Endodermal cell (in vitro differentiated cells): ENCODE results near the gene NFIA. TPM values are rescaled to one million over a fixed set of nuclear protein-coding genes. Genes with fewer than 3 reads are reported as not detected.

Experiments
- DNase-seq: peaks from one replicate; pipeline ENCODE4 v3.0.0-alpha.2; 2017
- H3K27ac ChIP-seq: 2 replicates; pipeline ENCODE4 v1.5.1; 2013; ENCODE audit warnings: mild to moderate bottlenecking, low read depth, low read length, moderate library complexity
- H3K27me3 ChIP-seq: 2 replicates; pipeline ENCODE4 v1.6.1; 2013; ENCODE audit warnings: mild to moderate bottlenecking, low read length, moderate library complexity; ENCODE audit not compliant: insufficient read depth, control insufficient read depth, poor library complexity, severe bottlenecking
- H3K36me3 ChIP-seq: 2 replicates; pipeline ENCODE4 v1.7.0; 2013; ENCODE audit warnings: mild to moderate bottlenecking, low read length, moderate library complexity; ENCODE audit not compliant: control insufficient read depth, insufficient read depth
- H3K4me1 ChIP-seq: one replicate; pipeline ENCODE4 v1.7.0; 2013; ENCODE audit warnings: low read length; ENCODE audit not compliant: control insufficient read depth, insufficient read depth
- H3K4me3 ChIP-seq: 2 replicates; pipeline ENCODE4 v1.5.1; 2013; ENCODE audit warnings: mild to moderate bottlenecking, low read length, moderate library complexity
- H3K9ac ChIP-seq: 2 replicates; pipeline ENCODE4 v1.6.1; 2013; ENCODE audit warnings: mild to moderate bottlenecking, low read length, moderate library complexity; ENCODE audit not compliant: poor library complexity, severe bottlenecking; ENCODE audit errors: extremely low read depth
- H3K9me3 ChIP-seq: 2 replicates; pipeline ENCODE4 v1.6.1; 2013; ENCODE audit warnings: mild to moderate bottlenecking, low read length, moderate library complexity; ENCODE audit not compliant: control insufficient read depth
- H3K27ac Mint-ChIP-seq: 2 replicates; pipeline ENCODE4 v1.8.0; 2020; ENCODE audit warnings: mixed read lengths
- H3K27me3 Mint-ChIP-seq: 2 replicates; pipeline ENCODE4 v1.8.0; 2021; ENCODE audit warnings: mild to moderate bottlenecking, mixed read lengths; ENCODE audit not compliant: insufficient read depth
- H3K36me3 Mint-ChIP-seq: 2 replicates; pipeline ENCODE4 v1.8.0; 2020; ENCODE audit warnings: low read depth, mixed read lengths
- H3K4me1 Mint-ChIP-seq: 2 replicates; pipeline ENCODE4 v1.8.0; 2020; ENCODE audit warnings: mixed read lengths
- H3K4me3 Mint-ChIP-seq: 2 replicates; pipeline ENCODE4 v1.8.0; 2020; ENCODE audit warnings: mild to moderate bottlenecking, moderate library complexity, mixed read lengths
- H3K9me3 Mint-ChIP-seq: 2 replicates; pipeline ENCODE4 v1.8.0; 2020; ENCODE audit warnings: mild to moderate bottlenecking, mixed read lengths
- WGBS, 2 experiments: methylation state at CpG; one replicate each; pipeline versions ENCODE4 v1.1.5 to v1.1.7; 2013; ENCODE audit warnings: missing lambda C conversion rate in 2 of 2, mixed read lengths in 1 of 2; ENCODE audit not compliant: insufficient coverage in 1 of 2, insufficient read length in 1 of 2; 5-methylcytosine and 5-hydroxymethylcytosine counted together
- total RNA-seq, 2 donors: library from RNA; stranded (reverse); fragmentation: NEBNext Ultra II Directional in 1 of 2; extraction: Animal tissue kit (Norgen Biotek cat#: 25700) in 1 of 2; gene quantifications; 2 replicates in 1 of 2; 3 replicates in 1 of 2; pipeline ENCODE4 v1.2.1, GENCODE V29; 2021
- TF ChIP-seq, protein P1 (sequence below): fragments of 200-600 bp; sonication (generic); conservative IDR thresholded peaks from 2 replicates; pipeline ENCODE4 v1.5.0; 2021; ENCODE audit warnings: antibody characterized with exemption, mild to moderate bottlenecking

Gene NFIA
- total RNA-seq, 2 donors from 2014 or later = 2.3 to 3.8 TPM

DNA sequence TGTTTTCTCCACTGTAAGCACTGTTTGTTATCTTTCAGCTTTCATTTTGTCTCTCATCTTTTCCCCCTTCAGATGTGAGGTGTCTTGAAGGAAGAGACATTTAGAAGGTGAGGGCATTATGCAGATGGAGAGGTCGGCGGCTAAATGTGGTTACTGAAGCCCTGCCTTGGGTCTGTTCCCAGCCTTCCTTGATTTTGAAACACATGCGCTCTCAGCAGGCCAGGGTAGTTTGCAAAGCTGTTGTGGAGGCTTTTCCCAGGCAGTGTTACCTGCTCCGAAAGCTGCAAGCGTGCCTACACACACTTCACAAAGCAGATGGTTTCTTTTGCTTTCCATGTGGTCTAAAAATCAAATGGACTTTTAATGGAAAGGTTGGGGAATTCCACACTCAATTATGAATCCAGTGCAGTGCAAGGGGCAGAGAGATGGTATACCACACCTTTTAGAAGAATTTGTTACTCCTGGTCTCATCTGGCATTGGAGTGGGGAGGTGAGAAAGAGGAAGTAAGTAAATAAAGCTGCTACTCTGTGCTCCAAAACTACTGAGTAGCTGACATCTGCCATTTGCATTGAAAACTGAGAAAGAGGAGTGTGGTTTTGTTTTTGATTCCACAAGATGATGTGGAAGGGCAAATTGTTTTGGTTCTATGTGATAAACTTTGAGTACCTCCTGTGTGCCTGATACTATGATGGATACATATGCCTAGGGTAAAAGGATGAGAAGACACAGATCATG lies 91.9 kb downstream of the NFIA start:
- TF ChIP-seq, protein P1, sequence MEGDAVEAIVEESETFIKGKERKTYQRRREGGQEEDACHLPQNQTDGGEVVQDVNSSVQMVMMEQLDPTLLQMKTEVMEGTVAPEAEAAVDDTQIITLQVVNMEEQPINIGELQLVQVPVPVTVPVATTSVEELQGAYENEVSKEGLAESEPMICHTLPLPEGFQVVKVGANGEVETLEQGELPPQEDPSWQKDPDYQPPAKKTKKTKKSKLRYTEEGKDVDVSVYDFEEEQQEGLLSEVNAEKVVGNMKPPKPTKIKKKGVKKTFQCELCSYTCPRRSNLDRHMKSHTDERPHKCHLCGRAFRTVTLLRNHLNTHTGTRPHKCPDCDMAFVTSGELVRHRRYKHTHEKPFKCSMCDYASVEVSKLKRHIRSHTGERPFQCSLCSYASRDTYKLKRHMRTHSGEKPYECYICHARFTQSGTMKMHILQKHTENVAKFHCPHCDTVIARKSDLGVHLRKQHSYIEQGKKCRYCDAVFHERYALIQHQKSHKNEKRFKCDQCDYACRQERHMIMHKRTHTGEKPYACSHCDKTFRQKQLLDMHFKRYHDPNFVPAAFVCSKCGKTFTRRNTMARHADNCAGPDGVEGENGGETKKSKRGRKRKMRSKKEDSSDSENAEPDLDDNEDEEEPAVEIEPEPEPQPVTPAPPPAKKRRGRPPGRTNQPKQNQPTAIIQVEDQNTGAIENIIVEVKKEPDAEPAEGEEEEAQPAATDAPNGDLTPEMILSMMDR = no peak
- Mint-ChIP-seq H3K9me3 (no peaks in the 10 kb centered on the region), H3K4me3 (no peak overlapping the region), H3K36me3 (no peaks in the 10 kb centered on the region), H3K4me1 (peaks cover 26% of the 10 kb centered on the region), H3K27ac (no peak overlapping the region), H3K27me3 (no peaks in the 10 kb centered on the region)
- no peak overlapping the region for H3K9ac ChIP-seq
- H3K27ac ChIP-seq = no peak overlapping the region
- H3K36me3 ChIP-seq = no peaks in the 10 kb centered on the region
- WGBS, 2 experiments = 79 to 83% methylated on average over 1 to 5 of the region's 5 CpGs
- H3K4me1 ChIP-seq = no peaks in the 10 kb centered on the region
- H3K27me3 ChIP-seq = peaks cover 5% of the 10 kb centered on the region
- peak; percentile 61 for DNase-seq
- H3K4me3 ChIP-seq = no peak overlapping the region
- no peaks in the 10 kb centered on the region for H3K9me3 ChIP-seq

DNA sequence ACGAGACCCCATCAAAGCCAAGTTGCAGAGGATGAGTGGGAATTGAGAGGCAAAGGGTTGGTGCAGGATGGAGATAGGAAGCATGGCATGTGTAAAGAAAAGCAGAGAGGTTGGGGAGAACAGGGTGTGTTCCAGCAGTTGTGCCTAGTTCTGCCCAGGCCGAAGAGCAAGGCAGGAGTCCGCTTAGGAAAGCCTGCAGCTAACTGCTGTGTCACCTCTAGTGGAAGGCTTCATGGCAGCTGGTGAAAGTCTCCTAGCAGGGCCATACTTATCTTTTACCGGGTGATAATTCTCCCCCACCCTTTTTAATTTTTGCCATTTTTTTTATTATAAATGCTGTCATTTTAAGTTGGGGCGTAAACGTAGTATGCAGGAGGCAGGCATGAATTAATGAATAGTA lies 93.6 kb downstream of the NFIA start:
- no peak overlapping the region for H3K4me3 Mint-ChIP-seq
- H3K4me1 Mint-ChIP-seq = peaks cover 19% of the 10 kb centered on the region
- 94 to 96% methylated on average over 3 to 4 of the region's 6 CpGs for WGBS, 2 experiments

DNA sequence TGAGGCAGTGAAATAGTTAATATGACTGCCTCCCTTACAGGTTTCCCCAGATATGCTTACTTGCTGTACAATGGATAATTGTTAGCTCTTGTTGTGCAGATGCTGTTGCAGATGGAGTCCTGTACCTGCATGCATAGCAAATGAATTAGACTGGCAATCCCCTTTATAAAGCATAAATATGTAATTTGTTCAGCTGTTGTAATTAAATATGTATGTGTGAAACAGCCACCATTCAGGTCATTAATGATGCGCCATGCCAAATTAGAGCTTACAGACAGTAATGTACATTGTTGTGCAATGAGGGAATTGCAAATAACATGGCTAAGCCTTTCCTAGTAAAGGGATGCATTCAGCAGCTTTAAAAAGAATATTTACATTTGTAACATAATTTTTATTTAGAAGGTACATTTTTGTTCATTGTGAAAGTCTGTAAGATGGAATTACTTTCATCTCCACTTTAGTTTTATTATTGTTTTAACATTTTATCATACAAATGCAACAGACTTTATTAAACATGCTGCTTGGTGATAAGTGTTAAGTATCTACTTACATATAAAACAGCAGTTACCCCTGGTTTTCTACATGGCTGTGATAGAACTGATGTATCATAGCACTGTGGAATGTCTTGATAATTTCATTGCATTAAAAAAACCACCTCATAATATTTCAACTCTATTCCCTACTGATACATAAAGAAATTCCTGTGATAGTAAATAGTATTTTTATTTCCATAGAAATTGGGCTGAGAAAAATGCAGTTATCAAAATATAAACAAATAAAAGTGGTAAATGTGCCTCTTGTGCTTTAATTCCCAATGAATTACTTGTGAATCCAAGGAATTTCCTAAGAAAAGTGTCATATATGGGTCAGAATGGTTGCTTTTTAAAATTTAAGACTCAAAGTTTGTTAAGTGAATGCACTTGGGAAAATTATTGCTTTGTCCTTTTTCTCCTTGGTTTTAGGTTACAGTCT lies 99.0 kb downstream of the NFIA start:
- no peak for DNase-seq
- H3K27me3 Mint-ChIP-seq = no peaks in the 10 kb centered on the region
- no peak overlapping the region for H3K4me3 Mint-ChIP-seq
- Histone ChIP-seq H3K27me3 (no peaks in the 10 kb centered on the region), H3K4me3 (no peak overlapping the region), H3K9ac (no peak overlapping the region), H3K9me3 (no peaks in the 10 kb centered on the region), H3K4me1 (no peaks in the 10 kb centered on the region), H3K36me3 (no peaks in the 10 kb centered on the region), H3K27ac (no peak overlapping the region)
- H3K4me1 Mint-ChIP-seq = peaks cover 13% of the 10 kb centered on the region
- TF ChIP-seq, protein P1 = no peak
- no peaks in the 10 kb centered on the region for H3K9me3 Mint-ChIP-seq
- 91 to 100% methylated on average over 1 of the region's 1 CpG for WGBS, 2 experiments
- no peak overlapping the region for H3K27ac Mint-ChIP-seq
- no peaks in the 10 kb centered on the region for H3K36me3 Mint-ChIP-seq

More for the DNA sequence above, 93.6 kb downstream of the NFIA start:
- DNase-seq = no peak
- Mint-ChIP-seq H3K36me3 (no peaks in the 10 kb centered on the region), H3K9me3 (no peaks in the 10 kb centered on the region), H3K27me3 (no peaks in the 10 kb centered on the region), H3K27ac (no peak overlapping the region)
- TF ChIP-seq, protein P1 = no peak
- no peaks in the 10 kb centered on the region for H3K4me1 ChIP-seq
- H3K9me3 ChIP-seq = no peaks in the 10 kb centered on the region
- no peaks in the 10 kb centered on the region for H3K36me3 ChIP-seq
- H3K4me3 ChIP-seq = no peak overlapping the region
- H3K9ac ChIP-seq = no peak overlapping the region
- H3K27ac ChIP-seq = no peak overlapping the region
- peaks cover 5% of the 10 kb centered on the region for H3K27me3 ChIP-seq
